ENCODE results near the gene ASF1B. TPM values are rescaled to one million over a fixed set of nuclear protein-coding genes. Genes with fewer than 3 reads are reported as not detected.

Gene ASF1B
- total RNA-seq, 1 experiment from 2014 or later, result 54.6 TPM

GRCh38 chr19:14160017-14160703, 23.8 kb upstream of the ASF1B start:
- no peak overlapping the region for H3K4me3 ChIP-seq (ENCODE audit: low read depth, low read length, poor library complexity, severe bottlenecking)
- H3K9me3 ChIP-seq (ENCODE audit: low read depth, low read length, poor library complexity, severe bottlenecking), result no peaks in the 10 kb centered on the region
- no peak for TF ChIP-seq EZH2 (IDR thresholded peaks at IDR 0.05; ENCODE audit: borderline replicate concordance, low read depth, low read length, poor library complexity, severe bottlenecking)
- TF ChIP-seq CTCF (conservative IDR thresholded peaks at IDR 0.05; ENCODE audit: low read depth, low read length), result no peak
- no peak overlapping the region for H3K27ac ChIP-seq (ENCODE audit: low read depth, low read length, poor library complexity, severe bottlenecking)
- no peaks in the 10 kb centered on the region for H3K27me3 ChIP-seq (replicated peaks; ENCODE audit: insufficient read depth, low read depth, low read length, poor library complexity)
- intact Hi-C loops (cut with micrococcal nuclease; ENCODE audit: unreplicated experiment), result no loop called here
- BruUV-seq (replicated peaks), result no TSS peak
- peaks cover 50% of the 10 kb centered on the region for H3K36me3 ChIP-seq (ENCODE audit: insufficient read depth, low read length, poor library complexity, severe bottlenecking)
- CTCF ChIA-PET, result no interaction called here
- peaks cover 21% of the 10 kb centered on the region for H3K4me1 ChIP-seq (ENCODE audit: insufficient read depth, low read length, poor library complexity, severe bottlenecking)
- no peak for DNase-seq (ENCODE audit: low spot score)
- POLR2A ChIA-PET (ENCODE audit: low non-redundant PET), result no interaction called here

GRCh38 chr19:14159059-14159458, 22.7 kb upstream of the ASF1B start:
- intact Hi-C loops (cut with micrococcal nuclease; ENCODE audit: unreplicated experiment), result no loop called here
- ChIA-PET CTCF (no interaction called here), POLR2A (ENCODE audit: low non-redundant PET) (no interaction called here)
- H3K36me3 ChIP-seq (ENCODE audit: insufficient read depth, low read length, poor library complexity, severe bottlenecking), result peaks cover 55% of the 10 kb centered on the region
- no peaks in the 10 kb centered on the region for H3K27me3 ChIP-seq (replicated peaks; ENCODE audit: insufficient read depth, low read depth, low read length, poor library complexity)
- TF ChIP-seq CTCF (conservative IDR thresholded peaks at IDR 0.05; ENCODE audit: low read depth, low read length), result no peak
- no peak for TF ChIP-seq EZH2 (IDR thresholded peaks at IDR 0.05; ENCODE audit: borderline replicate concordance, low read depth, low read length, poor library complexity, severe bottlenecking)
- H3K9me3 ChIP-seq (ENCODE audit: low read depth, low read length, poor library complexity, severe bottlenecking), result no peaks in the 10 kb centered on the region
- BruUV-seq (replicated peaks), result no TSS peak
- no peak for DNase-seq (ENCODE audit: low spot score)
- peaks cover 12% of the 10 kb centered on the region for H3K4me1 ChIP-seq (ENCODE audit: insufficient read depth, low read length, poor library complexity, severe bottlenecking)
- no peak overlapping the region for H3K27ac ChIP-seq (ENCODE audit: low read depth, low read length, poor library complexity, severe bottlenecking)
- no peak overlapping the region for H3K4me3 ChIP-seq (ENCODE audit: low read depth, low read length, poor library complexity, severe bottlenecking)

- intact Hi-C loops (cut with micrococcal nuclease; ENCODE audit: unreplicated experiment), result no loop called here
- Histone ChIP-seq H3K4me1 (ENCODE audit: insufficient read depth, low read length, poor library complexity, severe bottlenecking) (peaks cover 8% of the 10 kb centered on the region), H3K4me3 (ENCODE audit: low read depth, low read length, poor library complexity, severe bottlenecking) (no peak overlapping the region), H3K9me3 (ENCODE audit: low read depth, low read length, poor library complexity, severe bottlenecking) (no peaks in the 10 kb centered on the region), H3K27me3 (replicated peaks; ENCODE audit: insufficient read depth, low read depth, low read length, poor library complexity) (no peaks in the 10 kb centered on the region), H3K36me3 (ENCODE audit: insufficient read depth, low read length, poor library complexity, severe bottlenecking) (peaks cover 55% of the 10 kb centered on the region), H3K27ac (ENCODE audit: low read depth, low read length, poor library complexity, severe bottlenecking) (no peak overlapping the region)
- ChIA-PET POLR2A (ENCODE audit: low non-redundant PET) (no interaction called here), CTCF (interaction anchor here (0.6 kb wide), 1 partner anchor 10 kb away, joined by 3 read pairs; no protein-coding TSS in a partner anchor)
- no peak for DNase-seq (ENCODE audit: low spot score)
- TF ChIP-seq CTCF (conservative IDR thresholded peaks at IDR 0.05; ENCODE audit: low read depth, low read length) (no peak), EZH2 (IDR thresholded peaks at IDR 0.05; ENCODE audit: borderline replicate concordance, low read depth, low read length, poor library complexity, severe bottlenecking) (no peak)
- no TSS peak for BruUV-seq (replicated peaks)
Measured at GRCh38 chr19:14158276-14159023, 22.1 kb upstream of the ASF1B start.
